Endothelial cell of umbilical vein (primary cell): ENCODE results near the gene DAB1. TPM values are rescaled to one million over a fixed set of nuclear protein-coding genes. Genes with fewer than 3 reads are reported as not detected.

Experiments used
- BruUV-seq: library from RNA; stranded (reverse); fragments of 400-500 nt; replicated peaks from 2 replicates; lab custom pipeline; 2021; lab: Mats Ljungman, UMichigan
- CTCF ChIA-PET: fragments of 300-600, 350-600 bp; sonication (Branson Sonifier 250); formaldehyde crosslinking; loops from one replicate; lab custom pipeline; 2021; ENCODE audit warnings: antibody characterized with exemption, inconsistent platforms; lab: Charles Lee
- POLR2A ChIA-PET: fragments of 300-600, 350-600 bp; sonication (Branson Sonifier 250); formaldehyde crosslinking; loops from one replicate; lab custom pipeline; 2021; ENCODE audit warnings: antibody characterized with exemption, inconsistent platforms; lab: Charles Lee
- DNase-seq: peaks from one replicate; pipeline ENCODE4 v3.0.0-alpha.2; 2011; ENCODE audit warnings: low read depth, low spot score
- FAIRE-seq: peaks from 2 replicates; lab custom pipeline; 2011; peaks lifted over from hg19 to GRCh38; lab: Jason Lieb, UNC
- H2AFZ ChIP-seq: 2 replicates; pipeline ENCODE4 v1.6.0; 2012; ENCODE audit warnings: low read depth, low read length, control low read depth, inconsistent platforms
- H3K27ac ChIP-seq: 2 replicates; pipeline ENCODE4 v1.5.1; 2011; ENCODE audit warnings: low read depth, mild to moderate bottlenecking, control low read depth, low read length, moderate library complexity; ENCODE audit not compliant: insufficient read depth
- H3K27me3 ChIP-seq, 2 experiments: 2 replicates each; pipeline versions ENCODE4 v1.6.0 to v1.6.1; 2011; ENCODE audit warnings: low read length in 2 of 2, mixed read lengths in 1 of 2; ENCODE audit not compliant: control insufficient read depth in 2 of 2, insufficient read depth in 2 of 2
- H3K36me3 ChIP-seq, 2 experiments: 2 replicates in 1 of 2; 3 replicates in 1 of 2; pipeline ENCODE4 v1.5.1; 2011; ENCODE audit warnings: low read length in 2 of 2, mild to moderate bottlenecking in 1 of 2, moderate library complexity in 1 of 2; ENCODE audit not compliant: control insufficient read depth in 2 of 2, insufficient read depth in 2 of 2; ENCODE audit errors: extremely low read depth in 1 of 2
- H3K4me1 ChIP-seq: 3 replicates; pipeline ENCODE4 v1.5.1; 2011; ENCODE audit warnings: mild to moderate bottlenecking, low read length; ENCODE audit not compliant: control insufficient read depth, insufficient read depth; ENCODE audit errors: extremely low read depth
- H3K4me2 ChIP-seq: 2 replicates; pipeline ENCODE4 v1.6.1; 2011; ENCODE audit warnings: low read length, control low read depth, mixed read lengths; ENCODE audit not compliant: insufficient read depth
- H3K4me3 ChIP-seq, 3 experiments: fragments of 200-600 bp in 1 of 3; sonication (generic), shearing (Covaris generic) in 1 of 3; replicated peaks in 1 of 3; 2 replicates each; pipeline ENCODE4 v1.5.1; 2011 to 2016; ENCODE audit warnings: control low read depth in 3 of 3, low read length in 3 of 3, mild to moderate bottlenecking in 2 of 3, inconsistent platforms in 1 of 3, low read depth in 1 of 3, moderate library complexity in 1 of 3; ENCODE audit not compliant: insufficient read depth in 1 of 3
- H3K79me2 ChIP-seq: 2 replicates; pipeline ENCODE4 v1.6.0; 2012; ENCODE audit warnings: low read length, inconsistent platforms; ENCODE audit not compliant: control insufficient read depth, insufficient read depth
- H3K9ac ChIP-seq: replicated peaks from 2 replicates; pipeline ENCODE3; 2011; ENCODE audit warnings: low read length, control low read depth; ENCODE audit not compliant: insufficient read depth; ENCODE audit errors: extremely low read depth
- H3K9me1 ChIP-seq: replicated peaks from 3 replicates; pipeline ENCODE4 v1.6.0; 2011; ENCODE audit warnings: mild to moderate bottlenecking, low read length; ENCODE audit not compliant: control insufficient read depth, insufficient read depth; ENCODE audit errors: extremely low read depth
- H3K9me3 ChIP-seq: replicated peaks from 2 replicates; pipeline ENCODE4 v1.5.1; 2012; ENCODE audit warnings: low read length, inconsistent platforms; ENCODE audit not compliant: control insufficient read depth, insufficient read depth
- H4K20me1 ChIP-seq: replicated peaks from 2 replicates; pipeline ENCODE3; 2011; ENCODE audit warnings: mild to moderate bottlenecking, low read length; ENCODE audit not compliant: control insufficient read depth, insufficient read depth; ENCODE audit errors: extremely low read depth
- EZH2 ChIP-seq: IDR thresholded peaks from 2 replicates; pipeline ENCODE4 v1.6.1; 2012; ENCODE audit warnings: borderline replicate concordance, low read depth, mild to moderate bottlenecking, moderate library complexity, low read length, inconsistent platforms; ENCODE audit not compliant: severe bottlenecking
- FOS ChIP-seq: IDR thresholded peaks from 2 replicates; pipeline ENCODE4 v1.6.1; 2011; ENCODE audit warnings: mild to moderate bottlenecking, low read length, moderate library complexity, borderline replicate concordance; ENCODE audit not compliant: insufficient read depth
- GATA2 ChIP-seq: IDR thresholded peaks from 2 replicates; pipeline ENCODE4 v1.7.0; 2011; ENCODE audit warnings: low read depth, mild to moderate bottlenecking, moderate library complexity, mixed read lengths, low read length; ENCODE audit not compliant: insufficient read length, insufficient read depth
- JUN ChIP-seq: IDR thresholded peaks from 2 replicates; pipeline ENCODE4 v1.6.1; 2011; ENCODE audit warnings: borderline replicate concordance, low read depth; ENCODE audit not compliant: insufficient read length, insufficient read depth
- MYC ChIP-seq: IDR thresholded peaks from one replicate; pipeline ENCODE4 v1.6.1; 2011; ENCODE audit warnings: mild to moderate bottlenecking, low read depth, low read length
- POLR2A ChIP-seq: IDR thresholded peaks from 2 replicates; pipeline ENCODE4 v1.6.1; 2012; ENCODE audit warnings: low read depth, mild to moderate bottlenecking, control low read depth, low read length
- POLR2AphosphoS5 ChIP-seq: IDR thresholded peaks from 2 replicates; pipeline ENCODE4 v1.6.1; 2012; ENCODE audit warnings: low read depth, mild to moderate bottlenecking, control low read depth, low read length, moderate library complexity; ENCODE audit not compliant: insufficient read depth
- dilution Hi-C: fragments of 300-500 bp; cut with MboI; formaldehyde crosslinking; loops from one replicate; pipeline ENCODE4 v1.15.0; 2019; ENCODE audit warnings: low sequenced_read_pairs; ENCODE audit not compliant: extremely low pct_ligation_motif_present
- intact Hi-C: fragments of 100-400 bp; cut with micrococcal nuclease; formaldehyde crosslinking; loops from one replicate; pipeline ENCODE4 v1.10.0; 2022
- polyA plus RNA-seq, 4 experiments: library from polyadenylated mRNA; depleted of rRNA in 3 of 4; stranded (reverse) in 3 of 4; unstranded in 1 of 4; fragments of >200 nt; gene quantifications; 2 replicates each; pipeline versions ENCODE4 v1.2.1 to v1.2.3, GENCODE V29; 2011 to 2012; ENCODE audit warnings: missing spikeins in 1 of 4
- total RNA-seq: library from RNA; stranded (reverse); gene quantifications from 2 replicates; pipeline ENCODE4 v1.2.3, GENCODE V29; 2021
- TF ChIP-seq, protein P1 (sequence below), 2 donors: IDR thresholded peaks; 1 replicate in 1 of 2; 2 replicates in 1 of 2; pipeline ENCODE4 v1.5.1; 2011; ENCODE audit warnings: low read length in 2 of 2, mild to moderate bottlenecking in 2 of 2, moderate library complexity in 2 of 2, control low read depth in 1 of 2, inconsistent platforms in 1 of 2, low read depth in 1 of 2; ENCODE audit not compliant: insufficient read depth in 1 of 2; ENCODE audit errors: extremely low read depth in 1 of 2
- TF ChIP-seq, protein P2 (sequence below): IDR thresholded peaks from 2 replicates; pipeline ENCODE4 v1.6.1; 2011; ENCODE audit not compliant: insufficient read depth, insufficient read length

Gene DAB1
- total and polyA plus RNA-seq, 2 donors (not counting 3 experiments of a cell fraction or from before 2014, with no cell fraction given), result not detected

DNA sequence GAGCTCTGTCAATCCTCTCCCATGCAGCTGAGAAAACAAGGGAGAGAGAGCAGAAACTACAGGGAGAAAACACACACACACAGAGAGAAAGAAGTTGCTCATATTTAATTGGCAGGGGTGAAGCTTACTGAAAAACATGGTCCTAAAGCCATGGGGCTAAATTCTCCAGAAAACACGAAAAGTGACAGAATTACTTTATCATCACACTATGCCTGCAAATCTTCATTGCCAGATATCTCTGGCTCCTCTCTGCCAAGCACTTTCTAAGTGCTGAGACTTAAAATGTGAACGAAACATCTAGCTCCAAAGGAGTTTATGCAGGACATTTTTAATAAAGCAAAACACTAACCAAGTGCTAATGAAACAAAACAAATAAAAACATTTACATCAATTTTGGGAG is 134.1 kb downstream of the DAB1 start:
- no peaks in the 10 kb centered on the region for H3K36me3 ChIP-seq
- intact Hi-C loops, result no loop called here
- no peaks in the 10 kb centered on the region for H3K9me3 ChIP-seq
- dilution Hi-C loops, result no loop called here
- H3K9me1 ChIP-seq, result no peaks in the 10 kb centered on the region
- H3K27ac ChIP-seq, result no peak overlapping the region
- H4K20me1 ChIP-seq, result no peaks in the 10 kb centered on the region
- ChIA-PET POLR2A (no interaction called here), CTCF (no interaction called here)
- H2AFZ ChIP-seq, result no peak overlapping the region
- DNase-seq (no peak), FAIRE-seq (no peak)
- H3K4me1 ChIP-seq, result no peaks in the 10 kb centered on the region
- no peaks in the 10 kb centered on the region for H3K27me3 ChIP-seq
- H3K4me2 ChIP-seq, result no peak overlapping the region
- TF ChIP-seq, protein P1, sequence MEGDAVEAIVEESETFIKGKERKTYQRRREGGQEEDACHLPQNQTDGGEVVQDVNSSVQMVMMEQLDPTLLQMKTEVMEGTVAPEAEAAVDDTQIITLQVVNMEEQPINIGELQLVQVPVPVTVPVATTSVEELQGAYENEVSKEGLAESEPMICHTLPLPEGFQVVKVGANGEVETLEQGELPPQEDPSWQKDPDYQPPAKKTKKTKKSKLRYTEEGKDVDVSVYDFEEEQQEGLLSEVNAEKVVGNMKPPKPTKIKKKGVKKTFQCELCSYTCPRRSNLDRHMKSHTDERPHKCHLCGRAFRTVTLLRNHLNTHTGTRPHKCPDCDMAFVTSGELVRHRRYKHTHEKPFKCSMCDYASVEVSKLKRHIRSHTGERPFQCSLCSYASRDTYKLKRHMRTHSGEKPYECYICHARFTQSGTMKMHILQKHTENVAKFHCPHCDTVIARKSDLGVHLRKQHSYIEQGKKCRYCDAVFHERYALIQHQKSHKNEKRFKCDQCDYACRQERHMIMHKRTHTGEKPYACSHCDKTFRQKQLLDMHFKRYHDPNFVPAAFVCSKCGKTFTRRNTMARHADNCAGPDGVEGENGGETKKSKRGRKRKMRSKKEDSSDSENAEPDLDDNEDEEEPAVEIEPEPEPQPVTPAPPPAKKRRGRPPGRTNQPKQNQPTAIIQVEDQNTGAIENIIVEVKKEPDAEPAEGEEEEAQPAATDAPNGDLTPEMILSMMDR (IDR thresholded peaks at IDR 0.05; ENCODE audit: extremely low read depth in 1 of 2, insufficient read depth in 1 of 2, low read depth in 1 of 2, low read length in 2 of 2), result no peak
- TF ChIP-seq POLR2AphosphoS5, result no peak
- TF ChIP-seq FOS, result no peak
- TF ChIP-seq EZH2, result no peak
- no peak for TF ChIP-seq POLR2A
- TF ChIP-seq, protein P2, sequence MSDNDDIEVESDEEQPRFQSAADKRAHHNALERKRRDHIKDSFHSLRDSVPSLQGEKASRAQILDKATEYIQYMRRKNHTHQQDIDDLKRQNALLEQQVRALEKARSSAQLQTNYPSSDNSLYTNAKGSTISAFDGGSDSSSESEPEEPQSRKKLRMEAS, result no peak
- no peak for TF ChIP-seq JUN
- TF ChIP-seq MYC, result no peak
- TF ChIP-seq GATA2, result no peak
- H3K9ac ChIP-seq, result no peak overlapping the region
- BruUV-seq, result no TSS peak
- H3K79me2 ChIP-seq, result no peaks in the 10 kb centered on the region
- no peak overlapping the region for H3K4me3 ChIP-seq
